Measurements from ENCODE around the gene RDH11.

RDH11 gene

DNA sequence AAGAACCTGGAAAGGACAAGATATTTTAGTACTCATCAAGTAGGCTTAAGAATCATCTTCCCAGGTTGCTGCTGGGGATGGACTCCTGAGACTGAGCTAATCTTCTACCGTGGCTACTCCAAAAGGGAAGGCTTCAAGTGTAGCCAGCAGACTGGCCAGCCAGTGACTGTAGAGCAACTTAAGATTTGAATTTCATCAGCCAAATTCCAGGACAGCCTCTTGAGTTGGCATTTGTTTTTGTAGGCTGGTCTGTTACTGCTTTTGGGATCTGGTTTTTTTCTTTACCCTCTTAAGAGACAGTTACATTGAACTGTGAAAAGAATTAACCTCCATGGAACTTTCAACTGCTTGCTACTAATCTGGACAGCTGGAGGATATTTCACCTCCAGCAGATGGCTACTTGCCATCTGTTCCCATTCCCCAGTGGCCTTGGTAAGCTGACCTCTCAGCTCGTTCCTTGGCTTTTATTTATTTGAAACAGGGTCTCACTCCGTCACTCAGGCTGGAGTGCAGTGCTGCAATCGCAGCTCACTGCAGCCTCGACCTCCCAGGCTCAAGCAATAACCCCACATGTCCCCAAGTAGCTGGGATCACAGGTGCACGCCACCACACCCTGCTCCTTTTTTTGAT, 41.8 kb downstream of the RDH11 start:
- H3K18ac ChIP-seq (ENCODE audit: low read length): no peak overlapping the region
- H3K14ac ChIP-seq (ENCODE audit: low read length): no peak overlapping the region
- no peak overlapping the region for H4K91ac ChIP-seq (ENCODE audit: low read depth, low read length)
- H2BK5ac ChIP-seq (ENCODE audit: low read depth, low read length, poor library complexity): no peak overlapping the region
- no peak overlapping the region for H4K8ac ChIP-seq (ENCODE audit: low read depth, low read length)
- no peak for DNase-seq
- H3K23ac ChIP-seq (ENCODE audit: low read length): no peak overlapping the region
- no peak overlapping the region for H3K4me3 ChIP-seq (ENCODE audit: low read depth, low read length)
- WGBS (ENCODE audit: extremely low coverage, insufficient coverage, insufficient read length): no CpG with 5 or more reads among the region's 6 CpGs
- H3K4me2 ChIP-seq (ENCODE audit: low read length): no peak overlapping the region
- no peak overlapping the region for H2AK5ac ChIP-seq (ENCODE audit: low read length)
- H3K79me1 ChIP-seq (ENCODE audit: low read length): no peaks in the 10 kb centered on the region
- no peak overlapping the region for H4K12ac ChIP-seq (ENCODE audit: low read depth, low read length)
- H3K36me3 ChIP-seq (ENCODE audit: control insufficient read depth in 1 of 2, insufficient read depth in 2 of 2, low read length in 2 of 2): peaks cover 20 to 54% of the 10 kb centered on the region in 2 experiments
- no peak overlapping the region for H3K27ac ChIP-seq (ENCODE audit: low read depth, low read length)
- H3K4me1 ChIP-seq (ENCODE audit: control insufficient read depth in 1 of 2, insufficient read depth in 2 of 2, low read length in 2 of 2): no peaks in the 10 kb centered on the region
- no peak overlapping the region for H3K9ac ChIP-seq (ENCODE audit: low read length)
- no peak overlapping the region for H3K4ac ChIP-seq (ENCODE audit: low read depth, low read length)
- H2BK120ac ChIP-seq (ENCODE audit: insufficient read depth, low read length, poor library complexity): no peak overlapping the region
- no peak overlapping the region for H2AFZ ChIP-seq (ENCODE audit: insufficient read depth, low read length, poor library complexity)
- no peaks in the 10 kb centered on the region for H3K79me2 ChIP-seq (ENCODE audit: control insufficient read depth, insufficient read depth, low read length, poor library complexity)
- H3K9me3 ChIP-seq (ENCODE audit: insufficient read depth, low read depth, low read length): no peaks in the 10 kb centered on the region
- H3K27me3 ChIP-seq (ENCODE audit: insufficient read depth, low read length): no peaks in the 10 kb centered on the region
- no peak overlapping the region for H2BK12ac ChIP-seq (ENCODE audit: low read length)

DNA sequence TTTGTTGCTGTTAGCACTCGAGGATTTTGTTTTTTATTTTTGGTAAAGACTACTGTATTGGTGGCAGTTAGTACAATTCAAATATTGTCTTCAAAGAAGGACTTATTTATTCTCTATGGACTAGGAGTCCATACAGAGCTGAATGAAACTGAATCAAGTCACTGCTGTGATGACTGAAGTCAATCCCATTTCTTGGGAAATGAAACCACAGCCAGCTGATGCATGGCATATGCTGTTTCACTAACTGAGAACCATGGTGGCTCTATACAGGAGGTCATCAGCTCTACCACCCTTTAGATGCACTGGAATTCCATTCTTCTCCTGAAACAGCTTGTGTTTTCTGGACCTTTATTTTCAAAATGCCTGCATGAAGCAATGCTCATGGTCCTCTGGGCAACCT, 43.4 kb downstream of the RDH11 start:
- WGBS (ENCODE audit: extremely low coverage, insufficient coverage, insufficient read length): no CpG with 5 or more reads among the region's 1 CpG
- no peak overlapping the region for H3K9ac ChIP-seq (ENCODE audit: low read length)
- no peak overlapping the region for H3K4me3 ChIP-seq (ENCODE audit: low read depth, low read length)
- no peak overlapping the region for H2AK5ac ChIP-seq (ENCODE audit: low read length)
- no peaks in the 10 kb centered on the region for H3K27me3 ChIP-seq (ENCODE audit: insufficient read depth, low read length)
- no peaks in the 10 kb centered on the region for H3K79me2 ChIP-seq (ENCODE audit: control insufficient read depth, insufficient read depth, low read length, poor library complexity)
- no peak overlapping the region for H2BK5ac ChIP-seq (ENCODE audit: low read depth, low read length, poor library complexity)
- H4K12ac ChIP-seq (ENCODE audit: low read depth, low read length): no peak overlapping the region
- no peak for DNase-seq
- H3K27ac ChIP-seq (ENCODE audit: low read depth, low read length): no peak overlapping the region
- H3K18ac ChIP-seq (ENCODE audit: low read length): no peak overlapping the region
- H2BK120ac ChIP-seq (ENCODE audit: insufficient read depth, low read length, poor library complexity): no peak overlapping the region
- H3K79me1 ChIP-seq (ENCODE audit: low read length): no peaks in the 10 kb centered on the region
- H3K36me3 ChIP-seq (ENCODE audit: control insufficient read depth in 1 of 2, insufficient read depth in 2 of 2, low read length in 2 of 2): peaks cover 15 to 51% of the 10 kb centered on the region in 2 experiments
- no peak overlapping the region for H2AFZ ChIP-seq (ENCODE audit: insufficient read depth, low read length, poor library complexity)
- H4K91ac ChIP-seq (ENCODE audit: low read depth, low read length): no peak overlapping the region
- no peak overlapping the region for H3K23ac ChIP-seq (ENCODE audit: low read length)
- H2BK12ac ChIP-seq (ENCODE audit: low read length): no peak overlapping the region
- no peak overlapping the region for H3K14ac ChIP-seq (ENCODE audit: low read length)
- no peaks in the 10 kb centered on the region for H3K4me1 ChIP-seq (ENCODE audit: control insufficient read depth in 1 of 2, insufficient read depth in 2 of 2, low read length in 2 of 2)
- H3K4ac ChIP-seq (ENCODE audit: low read depth, low read length): no peak overlapping the region
- H3K9me3 ChIP-seq (ENCODE audit: insufficient read depth, low read depth, low read length): no peaks in the 10 kb centered on the region
- no peak overlapping the region for H3K4me2 ChIP-seq (ENCODE audit: low read length)
- H4K8ac ChIP-seq (ENCODE audit: low read depth, low read length): no peak overlapping the region

DNA sequence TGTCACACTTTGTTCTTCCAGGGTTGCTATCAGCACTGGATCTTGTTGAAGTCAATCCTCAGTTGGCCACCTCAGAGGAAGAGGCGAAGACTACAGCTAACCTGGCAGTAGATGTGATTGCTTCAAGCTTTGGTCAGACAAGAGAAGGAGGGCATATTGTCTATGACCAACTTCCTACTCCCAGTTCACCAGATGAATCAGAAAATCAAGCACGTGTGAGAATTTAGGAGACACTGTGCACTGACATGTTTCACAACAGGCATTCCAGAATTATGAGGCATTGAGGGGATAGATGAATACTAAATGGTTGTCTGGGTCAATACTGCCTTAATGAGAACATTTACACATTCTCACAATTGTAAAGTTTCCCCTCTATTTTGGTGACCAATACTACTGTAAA, 44.9 kb downstream of the RDH11 start:
- no peak overlapping the region for H3K18ac ChIP-seq (ENCODE audit: low read length)
- H3K27ac ChIP-seq (ENCODE audit: low read depth, low read length): no peak overlapping the region
- no peak overlapping the region for H2BK12ac ChIP-seq (ENCODE audit: low read length)
- H3K9me3 ChIP-seq (ENCODE audit: insufficient read depth, low read depth, low read length): no peaks in the 10 kb centered on the region
- H3K23ac ChIP-seq (ENCODE audit: low read length): no peak overlapping the region
- no peak overlapping the region for H3K4me3 ChIP-seq (ENCODE audit: low read depth, low read length)
- no peaks in the 10 kb centered on the region for H3K79me1 ChIP-seq (ENCODE audit: low read length)
- H2AFZ ChIP-seq (ENCODE audit: insufficient read depth, low read length, poor library complexity): no peak overlapping the region
- H3K9ac ChIP-seq (ENCODE audit: low read length): no peak overlapping the region
- DNase-seq: peak in 1 of 2 donors; percentile 40
- no peak overlapping the region for H4K91ac ChIP-seq (ENCODE audit: low read depth, low read length)
- peaks cover 9 to 49% of the 10 kb centered on the region in 2 experiments for H3K36me3 ChIP-seq (ENCODE audit: control insufficient read depth in 1 of 2, insufficient read depth in 2 of 2, low read length in 2 of 2)
- no peak overlapping the region for H3K4me2 ChIP-seq (ENCODE audit: low read length)
- H3K4me1 ChIP-seq (ENCODE audit: control insufficient read depth in 1 of 2, insufficient read depth in 2 of 2, low read length in 2 of 2): no peaks in the 10 kb centered on the region
- H3K79me2 ChIP-seq (ENCODE audit: control insufficient read depth, insufficient read depth, low read length, poor library complexity): no peaks in the 10 kb centered on the region
- no CpG with 5 or more reads among the region's 2 CpGs for WGBS (ENCODE audit: extremely low coverage, insufficient coverage, insufficient read length)
- H2BK5ac ChIP-seq (ENCODE audit: low read depth, low read length, poor library complexity): no peak overlapping the region
- no peak overlapping the region for H2BK120ac ChIP-seq (ENCODE audit: insufficient read depth, low read length, poor library complexity)
- H3K14ac ChIP-seq (ENCODE audit: low read length): no peak overlapping the region
- H3K4ac ChIP-seq (ENCODE audit: low read depth, low read length): no peak overlapping the region
- no peak overlapping the region for H4K8ac ChIP-seq (ENCODE audit: low read depth, low read length)
- no peaks in the 10 kb centered on the region for H3K27me3 ChIP-seq (ENCODE audit: insufficient read depth, low read length)
- no peak overlapping the region for H2AK5ac ChIP-seq (ENCODE audit: low read length)
- H4K12ac ChIP-seq (ENCODE audit: low read depth, low read length): no peak overlapping the region

DNA sequence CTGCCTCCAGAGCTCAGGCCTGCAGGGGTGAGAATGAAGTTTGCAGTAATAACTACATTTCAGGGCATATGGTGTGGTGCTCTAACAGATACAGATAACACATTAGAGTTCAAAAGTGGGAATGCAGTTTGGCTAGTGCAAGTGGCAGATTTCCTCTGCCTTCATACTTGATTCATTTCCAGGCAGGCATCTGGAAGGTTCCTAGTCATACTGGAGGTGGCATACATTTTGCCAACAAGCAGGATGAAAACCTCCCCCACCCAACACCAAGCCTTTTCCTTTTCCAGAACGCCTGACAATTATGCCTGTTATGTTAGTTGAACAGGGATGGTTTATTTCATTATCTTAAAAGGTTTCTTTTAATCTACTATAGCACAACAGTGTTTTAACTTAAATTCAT, 45.4 kb downstream of the RDH11 start:
- H3K4me3 ChIP-seq (ENCODE audit: low read depth, low read length): no peak overlapping the region
- no peak overlapping the region for H3K23ac ChIP-seq (ENCODE audit: low read length)
- H2BK120ac ChIP-seq (ENCODE audit: insufficient read depth, low read length, poor library complexity): no peak overlapping the region
- H3K9me3 ChIP-seq (ENCODE audit: insufficient read depth, low read depth, low read length): no peaks in the 10 kb centered on the region
- H2BK12ac ChIP-seq (ENCODE audit: low read length): no peak overlapping the region
- H4K91ac ChIP-seq (ENCODE audit: low read depth, low read length): no peak overlapping the region
- no peaks in the 10 kb centered on the region for H3K4me1 ChIP-seq (ENCODE audit: control insufficient read depth in 1 of 2, insufficient read depth in 2 of 2, low read length in 2 of 2)
- H3K79me1 ChIP-seq (ENCODE audit: low read length): no peaks in the 10 kb centered on the region
- no peak overlapping the region for H2BK5ac ChIP-seq (ENCODE audit: low read depth, low read length, poor library complexity)
- no peak overlapping the region for H4K12ac ChIP-seq (ENCODE audit: low read depth, low read length)
- H2AFZ ChIP-seq (ENCODE audit: insufficient read depth, low read length, poor library complexity): no peak overlapping the region
- DNase-seq: no peak
- H3K27me3 ChIP-seq (ENCODE audit: insufficient read depth, low read length): no peaks in the 10 kb centered on the region
- H4K8ac ChIP-seq (ENCODE audit: low read depth, low read length): no peak overlapping the region
- H3K4me2 ChIP-seq (ENCODE audit: low read length): no peak overlapping the region
- H3K36me3 ChIP-seq (ENCODE audit: control insufficient read depth in 1 of 2, insufficient read depth in 2 of 2, low read length in 2 of 2): peaks cover 11 to 53% of the 10 kb centered on the region in 2 experiments
- no peak overlapping the region for H3K27ac ChIP-seq (ENCODE audit: low read depth, low read length)
- H3K4ac ChIP-seq (ENCODE audit: low read depth, low read length): no peak overlapping the region
- H3K9ac ChIP-seq (ENCODE audit: low read length): no peak overlapping the region
- H3K14ac ChIP-seq (ENCODE audit: low read length): no peak overlapping the region
- H3K18ac ChIP-seq (ENCODE audit: low read length): no peak overlapping the region
- H3K79me2 ChIP-seq (ENCODE audit: control insufficient read depth, insufficient read depth, low read length, poor library complexity): no peaks in the 10 kb centered on the region
- no CpG with 5 or more reads among the region's 1 CpG for WGBS (ENCODE audit: extremely low coverage, insufficient coverage, insufficient read length)
- H2AK5ac ChIP-seq (ENCODE audit: low read length): no peak overlapping the region

All from trophoblast cell (in vitro differentiated cells and primary cell).